ENCODE results near the gene FNDC1. TPM values are rescaled to one million over a fixed set of nuclear protein-coding genes. Genes with fewer than 3 reads are reported as not detected.

The FNDC1 gene
- total RNA-seq, 2 donors from 2014 or later: 0.09 to 0.51 TPM

DNA sequence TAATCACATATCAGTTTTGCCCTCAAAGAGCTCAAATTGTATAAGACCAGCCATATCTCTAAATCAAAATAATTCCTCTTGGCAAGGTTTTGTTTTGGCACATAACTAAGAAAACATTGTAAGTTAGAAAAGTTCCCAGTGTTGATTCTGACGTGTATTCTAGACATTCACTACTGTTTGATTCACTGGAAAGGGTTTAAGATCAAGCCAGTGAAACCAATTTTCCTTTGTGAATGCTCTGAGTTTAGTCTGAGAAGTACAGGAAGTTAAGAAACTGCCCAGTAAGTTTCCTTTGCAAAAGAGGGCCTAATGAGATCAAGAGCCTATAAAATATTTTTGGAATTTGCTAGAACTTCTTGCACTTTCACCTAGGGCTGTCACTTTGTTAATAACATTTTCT lies 143.0 kb downstream of the FNDC1 start:
- Histone ChIP-seq H3K4me1 (replicated peaks) (no peaks in the 10 kb centered on the region), H3K27ac (no peak overlapping the region), H3K27me3 (replicated peaks; ENCODE audit: insufficient read depth) (no peaks in the 10 kb centered on the region), H3K9me3 (no peaks in the 10 kb centered on the region), H3K36me3 (no peaks in the 10 kb centered on the region), H3K4me3 (no peak overlapping the region)
- 15% methylated on average over 1 of the region's 1 CpG for WGBS
- no peak for DNase-seq (ENCODE audit: low spot score)
- TF ChIP-seq, protein P1, sequence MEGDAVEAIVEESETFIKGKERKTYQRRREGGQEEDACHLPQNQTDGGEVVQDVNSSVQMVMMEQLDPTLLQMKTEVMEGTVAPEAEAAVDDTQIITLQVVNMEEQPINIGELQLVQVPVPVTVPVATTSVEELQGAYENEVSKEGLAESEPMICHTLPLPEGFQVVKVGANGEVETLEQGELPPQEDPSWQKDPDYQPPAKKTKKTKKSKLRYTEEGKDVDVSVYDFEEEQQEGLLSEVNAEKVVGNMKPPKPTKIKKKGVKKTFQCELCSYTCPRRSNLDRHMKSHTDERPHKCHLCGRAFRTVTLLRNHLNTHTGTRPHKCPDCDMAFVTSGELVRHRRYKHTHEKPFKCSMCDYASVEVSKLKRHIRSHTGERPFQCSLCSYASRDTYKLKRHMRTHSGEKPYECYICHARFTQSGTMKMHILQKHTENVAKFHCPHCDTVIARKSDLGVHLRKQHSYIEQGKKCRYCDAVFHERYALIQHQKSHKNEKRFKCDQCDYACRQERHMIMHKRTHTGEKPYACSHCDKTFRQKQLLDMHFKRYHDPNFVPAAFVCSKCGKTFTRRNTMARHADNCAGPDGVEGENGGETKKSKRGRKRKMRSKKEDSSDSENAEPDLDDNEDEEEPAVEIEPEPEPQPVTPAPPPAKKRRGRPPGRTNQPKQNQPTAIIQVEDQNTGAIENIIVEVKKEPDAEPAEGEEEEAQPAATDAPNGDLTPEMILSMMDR (IDR thresholded peaks at IDR 0.05): no peak
- TF ChIP-seq POLR2AphosphoS5 (IDR thresholded peaks at IDR 0.05) (no peak), POLR2A (IDR thresholded peaks at IDR 0.05) (no peak)
- intact Hi-C loops (cut with DNase I): no loop called here

DNA sequence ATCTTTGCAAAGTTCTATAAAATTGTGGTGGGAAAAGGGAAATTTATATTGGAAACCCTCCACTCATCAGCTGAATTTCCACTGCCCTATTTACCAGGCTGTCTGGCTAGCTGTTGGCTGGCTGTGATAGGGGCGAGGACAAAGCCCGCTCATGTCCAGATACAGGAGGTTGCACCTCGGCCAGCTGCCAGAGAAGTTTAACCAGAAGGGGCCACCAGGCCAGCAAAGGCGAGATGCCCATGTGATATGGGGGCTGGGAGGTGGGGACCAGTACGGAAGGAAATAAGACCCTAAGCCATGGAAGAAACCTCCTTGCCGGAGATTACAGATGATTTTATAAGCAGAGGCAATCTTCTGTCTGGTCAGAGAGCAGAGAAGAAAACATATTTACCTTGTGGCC lies 143.8 kb downstream of the FNDC1 start:
- H3K27ac ChIP-seq: no peak overlapping the region
- no peaks in the 10 kb centered on the region for H3K27me3 ChIP-seq (replicated peaks; ENCODE audit: insufficient read depth)
- DNase-seq (ENCODE audit: low spot score): no peak
- 69% methylated on average over 6 of the region's 6 CpGs for WGBS
- H3K4me1 ChIP-seq (replicated peaks): no peaks in the 10 kb centered on the region
- TF ChIP-seq POLR2A (IDR thresholded peaks at IDR 0.05): no peak
- no peak for TF ChIP-seq POLR2AphosphoS5 (IDR thresholded peaks at IDR 0.05)
- TF ChIP-seq, protein P1 (IDR thresholded peaks at IDR 0.05): no peak
- no peak overlapping the region for H3K4me3 ChIP-seq
- intact Hi-C loops (cut with DNase I): no loop called here
- H3K9me3 ChIP-seq: no peaks in the 10 kb centered on the region
- no peaks in the 10 kb centered on the region for H3K36me3 ChIP-seq

GRCh38 chr6:159315562-159315961 lies 146.4 kb downstream of the FNDC1 start:
- Histone ChIP-seq H3K4me3 (no peak overlapping the region), H3K27ac (no peak overlapping the region), H3K9me3 (no peaks in the 10 kb centered on the region), H3K4me1 (replicated peaks) (no peaks in the 10 kb centered on the region), H3K36me3 (no peaks in the 10 kb centered on the region), H3K27me3 (replicated peaks; ENCODE audit: insufficient read depth) (no peaks in the 10 kb centered on the region)
- TF ChIP-seq POLR2A (IDR thresholded peaks at IDR 0.05) (no peak), POLR2AphosphoS5 (IDR thresholded peaks at IDR 0.05) (no peak)
- TF ChIP-seq, protein P1 (IDR thresholded peaks at IDR 0.05): no peak
- 86% methylated on average over 26 of the region's 26 CpGs for WGBS
- no peak for DNase-seq (ENCODE audit: low spot score)
- intact Hi-C loops (cut with DNase I): no loop called here

- WGBS: 96% methylated on average over 7 of the region's 7 CpGs
- no peaks in the 10 kb centered on the region for H3K36me3 ChIP-seq
- H3K9me3 ChIP-seq: no peaks in the 10 kb centered on the region
- H3K4me1 ChIP-seq (replicated peaks): no peaks in the 10 kb centered on the region
- no peak for DNase-seq (ENCODE audit: low spot score)
- H3K27ac ChIP-seq: no peak overlapping the region
- TF ChIP-seq POLR2AphosphoS5 (IDR thresholded peaks at IDR 0.05): no peak
- TF ChIP-seq, protein P1 (IDR thresholded peaks at IDR 0.05): no peak
- no peak for TF ChIP-seq POLR2A (IDR thresholded peaks at IDR 0.05)
- H3K27me3 ChIP-seq (replicated peaks; ENCODE audit: insufficient read depth): no peaks in the 10 kb centered on the region
- intact Hi-C loops (cut with DNase I): no loop called here
- H3K4me3 ChIP-seq: no peak overlapping the region
Observed at GRCh38 chr6:159317430-159317829, 148.2 kb downstream of the FNDC1 start.

- intact Hi-C loops (cut with DNase I): no loop called here
- TF ChIP-seq, protein P1 (IDR thresholded peaks at IDR 0.05): no peak
- 75% methylated on average over 4 of the region's 4 CpGs for WGBS
- DNase-seq (ENCODE audit: low spot score): no peak
- Histone ChIP-seq H3K27ac (no peak overlapping the region), H3K4me1 (replicated peaks) (no peaks in the 10 kb centered on the region), H3K9me3 (no peaks in the 10 kb centered on the region), H3K36me3 (no peaks in the 10 kb centered on the region), H3K27me3 (replicated peaks; ENCODE audit: insufficient read depth) (no peaks in the 10 kb centered on the region), H3K4me3 (no peak overlapping the region)
Observed at GRCh38 chr6:159321267-159321666, 152.1 kb downstream of the FNDC1 start.

Other genes starting within 250 kb of the FNDC1 start
- 10 to 100 TPM; 18.7 to 19.4 TPM for gene RSPH3, start 169.2 kb upstream of the FNDC1 start, total RNA-seq
- gene TAGAP, start 124.4 kb upstream of the FNDC1 start, total RNA-seq: 1 to 10 TPM; 2.6 to 4.8 TPM